GM19324 (cell line): ENCODE data around the gene SSX4B.
"Not testable (repeated sequence)": the region's sequence is repeated elsewhere in the genome, so short reads cannot be mapped to it uniquely, and the experiment has no call there.

Experiments
- ATAC-seq: cut with Tn5 transposase; IDR thresholded peaks from one replicate; pipeline ENCODE4 v1.9.1; 2021; ENCODE audit warnings: mild to moderate bottlenecking, moderate library complexity; ENCODE audit not compliant: unreplicated experiment, low FRiP score

SSX4B gene

DNA sequence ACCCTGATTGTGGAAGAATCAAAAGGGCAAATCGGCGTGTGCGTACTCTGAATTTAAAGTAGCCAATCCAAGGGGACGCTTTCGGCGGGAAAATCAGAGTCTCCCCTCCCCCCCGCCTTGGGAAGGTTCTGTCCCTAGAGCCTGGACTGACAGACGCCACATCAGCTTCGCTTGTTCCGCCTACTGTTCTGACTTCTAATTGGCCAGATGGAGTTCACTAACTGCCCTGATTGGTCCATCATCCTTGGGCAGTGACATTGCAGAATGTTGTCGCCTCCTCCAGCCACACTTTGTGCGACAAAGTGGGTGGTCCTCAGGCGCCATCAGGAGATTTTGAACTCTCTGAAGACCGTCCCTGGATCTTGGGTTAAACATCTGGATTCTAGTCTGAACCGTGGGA lies at the start of gene SSX4B:
TSS of gene SSX4B (minus strand) at position 101 of the 400 bp plus-strand sequence. CDS start 588 bp downstream, outside the sequence.
- not testable (repeated sequence) for ATAC-seq

- no peak for ATAC-seq
Measured at GRCh38 chrX:48460606-48461005, 48.8 kb upstream of the SSX4B start.

DNA sequence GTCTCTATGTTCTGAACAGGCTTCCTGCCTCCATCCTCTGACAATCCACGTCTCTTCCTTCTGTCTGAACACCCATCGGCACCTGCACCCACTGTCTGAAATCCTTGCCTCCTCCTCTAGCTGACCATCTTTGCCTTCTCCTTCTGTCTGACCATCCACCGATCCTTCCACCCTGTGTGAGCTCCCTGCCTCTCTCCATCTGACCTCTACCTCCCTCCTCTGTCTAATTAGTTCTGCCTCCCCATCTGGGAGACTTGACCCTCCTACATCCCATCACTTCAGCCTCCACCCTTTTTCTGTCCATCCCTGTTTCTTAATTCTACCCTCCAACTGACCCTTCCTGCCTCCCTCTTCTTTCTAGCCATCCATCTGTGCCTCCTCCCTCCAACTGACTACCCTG lies 48.3 kb upstream of the SSX4B start:
- ATAC-seq: no peak

DNA sequence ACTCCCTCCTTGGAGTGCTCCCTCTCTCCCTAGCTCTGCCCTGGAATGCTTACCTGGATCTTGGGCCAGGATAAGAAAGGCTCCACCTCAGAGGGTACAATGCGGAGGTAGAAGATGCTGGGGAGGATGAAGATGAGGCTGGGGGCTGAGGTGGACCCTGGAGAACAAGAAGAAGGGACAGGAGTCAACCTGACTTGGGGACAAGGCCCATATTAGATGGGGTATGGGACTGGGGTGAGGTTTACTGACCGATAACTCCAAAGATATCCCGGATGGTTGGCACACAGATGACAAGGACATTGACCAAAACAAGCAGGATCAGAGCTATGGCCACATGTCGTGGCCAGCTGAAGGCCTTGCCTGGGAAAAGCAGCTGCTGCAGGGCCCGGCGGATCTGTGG lies 47.7 kb upstream of the SSX4B start:
- ATAC-seq: no peak

GRCh38 chrX:48458711-48459110 lies 47.0 kb upstream of the SSX4B start:
- no peak for ATAC-seq

DNA sequence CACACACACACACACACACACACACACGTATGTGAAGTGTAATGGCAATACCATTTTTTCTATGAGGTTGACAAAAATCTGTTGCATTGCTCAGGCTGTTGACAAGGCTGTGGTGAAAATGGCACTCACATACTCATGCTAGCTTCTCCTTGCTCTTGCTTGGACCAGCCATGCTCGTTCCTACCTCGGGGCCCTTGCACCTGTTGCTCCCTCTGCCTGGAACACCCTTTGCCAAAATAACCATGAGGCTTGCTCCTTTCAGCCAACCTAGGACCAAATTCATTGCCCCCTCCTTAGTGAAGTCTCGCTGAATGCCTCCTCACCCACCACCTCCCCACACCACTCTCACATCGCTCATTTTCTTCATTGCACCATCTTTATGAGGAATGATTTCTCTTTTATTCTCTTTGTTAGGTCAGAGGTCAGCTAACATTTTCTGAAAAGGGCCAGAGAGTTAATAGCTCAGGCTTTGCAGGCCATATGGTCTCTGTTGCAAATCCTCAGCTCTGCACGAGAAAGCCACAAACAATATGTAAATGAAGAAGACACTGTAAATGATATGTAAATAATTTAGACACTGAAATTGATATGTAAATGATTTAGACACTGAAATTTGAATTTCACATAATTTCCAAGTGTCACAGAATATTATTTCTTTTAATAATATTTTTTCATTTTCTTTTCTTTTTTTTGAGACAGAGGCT lies 45.0 kb upstream of the SSX4B start:
- ATAC-seq: no peak

GRCh38 chrX:48451708-48452107 lies 39.9 kb upstream of the SSX4B start:
- no peak for ATAC-seq

DNA sequence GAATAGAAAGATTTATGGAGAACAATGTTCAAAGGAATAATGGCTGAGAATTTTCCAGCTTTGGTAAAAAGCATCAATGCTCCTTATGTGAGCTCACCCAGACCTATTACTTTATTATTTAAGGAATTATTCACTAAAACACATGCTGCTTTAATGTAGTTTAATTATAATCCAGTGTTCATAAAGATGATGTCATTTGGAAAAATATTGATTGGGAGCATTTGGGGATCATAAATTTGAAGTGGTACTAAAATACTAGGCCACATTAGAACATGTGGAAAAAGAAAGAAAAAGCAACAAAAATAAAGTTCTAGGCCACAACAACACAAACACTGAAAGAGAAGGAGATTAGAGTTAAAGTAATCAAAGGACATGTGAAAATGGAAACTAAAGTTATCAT lies 38.3 kb upstream of the SSX4B start:
- ATAC-seq: no peak

- ATAC-seq: not testable (repeated sequence)
Measured at GRCh38 chrX:48447201-48447600, 35.4 kb upstream of the SSX4B start.

- not testable (repeated sequence) for ATAC-seq
Measured at GRCh38 chrX:48433713-48434112, 22.0 kb upstream of the SSX4B start.

- not testable (repeated sequence) for ATAC-seq
Measured at GRCh38 chrX:48430166-48430565, 18.4 kb upstream of the SSX4B start.

DNA sequence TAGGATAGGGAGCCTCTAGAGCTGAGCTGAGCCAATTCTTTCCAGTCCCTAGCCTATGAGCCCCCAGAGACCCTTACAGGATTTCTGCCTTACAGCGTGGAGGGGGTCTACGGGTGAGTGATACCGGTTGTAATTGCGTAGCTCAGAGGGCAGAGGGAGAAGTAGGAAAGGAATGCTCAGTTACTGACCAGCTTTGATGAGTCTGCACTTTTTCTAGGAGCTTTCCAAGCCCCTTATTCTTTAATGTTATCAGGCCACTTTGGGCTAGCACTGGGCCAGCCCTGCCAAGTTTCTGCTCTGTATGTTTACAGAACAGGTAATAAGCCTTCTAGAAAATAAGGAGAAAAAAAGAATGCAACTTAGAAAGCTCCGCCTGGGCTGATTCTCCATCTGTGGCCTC lies 17.8 kb upstream of the SSX4B start:
- not testable (repeated sequence) for ATAC-seq

DNA sequence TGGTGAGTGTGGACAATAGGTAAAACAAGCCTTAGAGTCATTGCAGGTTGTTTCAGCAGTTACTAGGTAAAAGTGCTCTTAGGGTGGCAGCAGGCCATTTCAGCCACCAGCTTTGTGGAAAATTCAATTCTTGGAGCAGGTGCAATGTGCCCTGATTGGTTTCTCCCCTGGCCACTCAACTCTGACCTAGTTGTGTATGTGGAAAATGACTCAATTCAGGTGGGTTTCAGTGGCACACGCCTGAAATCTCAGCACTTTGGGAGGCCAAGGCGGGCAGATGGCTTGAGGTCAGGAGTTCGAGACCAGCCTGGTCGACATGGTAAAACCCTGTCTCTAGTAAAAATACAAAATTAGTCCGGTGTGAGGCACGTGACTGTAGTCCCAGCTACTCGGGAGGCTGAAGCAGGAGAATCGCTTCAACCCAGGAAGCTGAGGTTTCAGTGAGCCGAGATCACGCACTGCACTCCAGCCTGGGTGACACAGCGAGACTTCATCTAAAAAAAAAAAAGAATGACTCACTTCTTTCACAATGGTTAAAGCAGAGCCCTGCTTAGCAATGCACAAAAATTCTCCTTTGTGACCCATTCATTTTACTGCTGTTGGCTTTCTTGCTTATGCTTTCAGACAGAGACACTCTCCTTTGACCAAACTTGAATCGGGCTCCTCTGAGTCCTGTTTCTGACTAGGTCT lies 15.4 kb upstream of the SSX4B start:
- not testable (repeated sequence) for ATAC-seq

- ATAC-seq: not testable (repeated sequence)
Measured at GRCh38 chrX:48397825-48398224, 13.9 kb downstream of the SSX4B start.

DNA sequence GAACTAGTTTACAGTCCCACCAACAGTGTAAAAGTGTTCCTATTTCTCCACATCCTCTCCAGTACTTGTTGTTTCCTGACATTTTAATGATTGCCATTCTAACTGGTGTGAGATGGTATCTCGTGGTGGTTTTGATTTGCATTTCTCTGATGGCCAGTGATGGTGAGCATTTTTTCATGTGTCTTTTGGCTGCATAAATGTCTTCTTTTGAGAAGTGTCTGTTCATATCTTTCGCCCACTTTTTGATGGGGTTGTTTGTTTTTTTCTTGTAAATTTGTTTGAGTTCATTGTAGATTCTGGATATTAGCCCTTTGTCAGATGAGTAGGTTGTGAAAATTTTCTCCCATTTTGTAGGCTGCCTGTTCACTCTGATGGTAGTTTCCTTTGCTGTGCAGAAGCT lies 14.8 kb downstream of the SSX4B start:
- ATAC-seq: not testable (repeated sequence)

GRCh38 chrX:48383239-48383638 lies 28.5 kb downstream of the SSX4B start, which contains the start of gene SSX4:
Gene SSX4, plus strand, starts transcription at chrX:48383539. Its CDS starts 515 bp downstream, at chrX:48384054.
- not testable (repeated sequence) for ATAC-seq

GRCh38 chrX:48370408-48370807 lies 41.4 kb downstream of the SSX4B start:
- ATAC-seq: not testable (repeated sequence)

DNA sequence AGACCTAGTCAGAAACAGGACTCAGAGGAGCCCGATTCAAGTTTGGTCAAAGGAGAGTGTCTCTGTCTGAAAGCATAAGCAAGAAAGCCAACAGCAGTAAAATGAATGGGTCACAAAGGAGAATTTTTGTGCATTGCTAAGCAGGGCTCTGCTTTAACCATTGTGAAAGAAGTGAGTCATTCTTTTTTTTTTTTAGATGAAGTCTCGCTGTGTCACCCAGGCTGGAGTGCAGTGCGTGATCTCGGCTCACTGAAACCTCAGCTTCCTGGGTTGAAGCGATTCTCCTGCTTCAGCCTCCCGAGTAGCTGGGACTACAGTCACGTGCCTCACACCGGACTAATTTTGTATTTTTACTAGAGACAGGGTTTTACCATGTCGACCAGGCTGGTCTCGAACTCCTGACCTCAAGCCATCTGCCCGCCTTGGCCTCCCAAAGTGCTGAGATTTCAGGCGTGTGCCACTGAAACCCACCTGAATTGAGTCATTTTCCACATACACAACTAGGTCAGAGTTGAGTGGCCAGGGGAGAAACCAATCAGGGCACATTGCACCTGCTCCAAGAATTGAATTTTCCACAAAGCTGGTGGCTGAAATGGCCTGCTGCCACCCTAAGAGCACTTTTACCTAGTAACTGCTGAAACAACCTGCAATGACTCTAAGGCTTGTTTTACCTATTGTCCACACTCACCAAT lies 43.9 kb downstream of the SSX4B start:
- not testable (repeated sequence) for ATAC-seq

DNA sequence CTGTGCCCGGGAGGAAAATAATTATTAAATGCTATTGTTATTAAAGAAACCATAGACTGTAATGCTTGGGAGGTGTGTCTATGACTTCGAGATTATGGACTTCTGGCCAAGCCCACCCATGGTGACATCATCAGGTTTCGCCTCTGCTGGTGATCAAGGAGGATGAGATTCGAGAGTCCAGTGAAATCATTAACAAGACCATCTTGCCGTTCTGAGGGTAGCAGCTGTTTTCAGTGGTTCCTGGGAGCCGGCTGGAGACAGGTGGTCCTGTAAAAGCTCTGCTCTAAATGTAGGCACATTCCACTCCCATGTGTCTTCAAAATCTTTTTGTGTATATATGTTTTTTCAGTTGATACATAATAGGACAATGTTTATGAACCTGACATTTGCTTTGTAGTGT lies 52.5 kb downstream of the SSX4B start:
- ATAC-seq: not testable (repeated sequence)

DNA sequence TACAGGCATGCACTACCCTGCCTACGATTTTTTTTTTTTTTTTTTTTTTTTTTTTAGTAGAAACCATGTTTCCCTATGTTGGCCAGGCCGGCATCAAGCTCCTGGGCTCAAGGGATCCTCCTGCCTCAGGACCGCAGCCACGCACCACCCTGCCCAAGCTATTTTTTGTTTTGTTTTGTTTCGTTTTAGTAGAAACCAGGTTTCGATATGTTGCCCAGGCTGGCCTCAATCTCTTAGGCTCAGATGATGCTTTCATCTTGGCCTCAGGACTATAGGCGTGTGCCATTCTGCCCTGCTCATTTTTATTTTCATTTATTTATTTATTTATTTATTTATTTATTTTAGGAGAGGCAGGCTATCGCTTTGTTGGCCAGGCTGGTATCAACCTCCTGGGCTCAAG lies 54.1 kb downstream of the SSX4B start:
- no peak for ATAC-seq
